Neural progenitor cell (in vitro differentiated cells): Measurements from ENCODE around the gene CLIC6. TPM values are rescaled to one million over a fixed set of nuclear protein-coding genes. Genes with fewer than 3 reads are reported as not detected.
"Not testable (repeated sequence)": the region's sequence is repeated elsewhere in the genome, so short reads cannot be mapped to it uniquely, and the experiment has no call there.

Experiments
- DNase-seq: peaks from one replicate; pipeline ENCODE4 v3.0.0-alpha.2; 2016; ENCODE audit warnings: low spot score
- H2AFZ ChIP-seq: fragments of 200-600 bp; sonication (generic); replicated peaks from 2 replicates; pipeline ENCODE4 v1.6.1; 2016; ENCODE audit warnings: antibody characterized with exemption
- H3F3A ChIP-seq: fragments of 200-600 bp; sonication (generic); 2 replicates; pipeline ENCODE4 v1.6.1; 2016; ENCODE audit warnings: antibody characterized with exemption, low read depth
- H3K27ac ChIP-seq: fragments of 200-600 bp; sonication (generic); 2 replicates; pipeline ENCODE4 v1.5.1; 2016; ENCODE audit warnings: mild to moderate bottlenecking
- H3K27me3 ChIP-seq: fragments of 200-600 bp; sonication (generic); 2 replicates; pipeline ENCODE4 v1.6.1; 2016; ENCODE audit warnings: mild to moderate bottlenecking, moderate library complexity
- H3K36me3 ChIP-seq: fragments of 200-600 bp; sonication (generic); 2 replicates; pipeline ENCODE4 v1.5.1; 2016
- H3K4me1 ChIP-seq: fragments of 200-600 bp; sonication (generic); 2 replicates; pipeline ENCODE4 v1.6.1; 2016; ENCODE audit warnings: mixed run types
- H3K4me2 ChIP-seq: fragments of 200-600 bp; sonication (generic); 2 replicates; pipeline ENCODE4 v1.6.1; 2016
- H3K4me3 ChIP-seq: fragments of 200-600 bp; sonication (generic); 2 replicates; pipeline ENCODE4 v1.5.1; 2016
- H3K79me2 ChIP-seq: fragments of 200-600 bp; sonication (generic); 2 replicates; pipeline ENCODE4 v1.6.1; 2016; ENCODE audit warnings: low read depth
- H3K9ac ChIP-seq: fragments of 200-600 bp; sonication (generic); 2 replicates; pipeline ENCODE4 v1.6.1; 2016
- H3K9me3 ChIP-seq: fragments of 200-600 bp; sonication (generic); 2 replicates; pipeline ENCODE4 v1.5.1; 2016; ENCODE audit warnings: low read depth
- H4K20me1 ChIP-seq: fragments of 200-600 bp; sonication (generic); 2 replicates; pipeline ENCODE4 v1.6.1; 2016; ENCODE audit warnings: low read depth
- H3K27ac Mint-ChIP-seq: 3 replicates; pipeline ENCODE4 v1.8.0; 2021; ENCODE audit warnings: mixed read lengths
- H3K27me3 Mint-ChIP-seq: 2 replicates; pipeline ENCODE4 v1.8.0; 2022; ENCODE audit warnings: low read depth, mild to moderate bottlenecking, inconsistent platforms, moderate library complexity, mixed read lengths; ENCODE audit not compliant: insufficient read depth
- H3K36me3 Mint-ChIP-seq: 3 replicates; pipeline ENCODE4 v1.8.0; 2021; ENCODE audit warnings: mixed read lengths
- H3K4me1 Mint-ChIP-seq: 3 replicates; pipeline ENCODE4 v1.8.0; 2021; ENCODE audit warnings: mixed read lengths
- H3K4me3 Mint-ChIP-seq: 3 replicates; pipeline ENCODE4 v1.8.0; 2021; ENCODE audit warnings: mild to moderate bottlenecking, moderate library complexity, mixed read lengths
- H3K9me3 Mint-ChIP-seq: 3 replicates; pipeline ENCODE4 v1.8.0; 2020; ENCODE audit warnings: mixed read lengths
- CTCF ChIP-seq: fragments of 200-600 bp; sonication (generic); IDR thresholded peaks from 2 replicates; pipeline ENCODE4 v1.5.1; 2017; ENCODE audit warnings: antibody characterized with exemption, mild to moderate bottlenecking
- EZH2 ChIP-seq: fragments of 200-600 bp; sonication (generic); IDR thresholded peaks from 2 replicates; pipeline ENCODE4 v1.6.1; 2017; ENCODE audit warnings: antibody characterized with exemption, mild to moderate bottlenecking, moderate library complexity
- EZH2phosphoT487 ChIP-seq: fragments of 200-600 bp; sonication (generic); IDR thresholded peaks from 2 replicates; pipeline ENCODE4 v1.6.1; 2017; ENCODE audit warnings: antibody characterized with exemption
- total RNA-seq: library from RNA; depleted of rRNA; stranded (reverse); fragments of >200 nt; gene quantifications from 2 replicates; pipeline ENCODE4 v1.2.3, GENCODE V29; 2015; ENCODE audit warnings: low replicate concordance

Gene CLIC6
- total RNA-seq, 1 donor from 2014 or later: 0.15 TPM

- Mint-ChIP-seq H3K36me3 (no peaks in the 10 kb centered on the region), H3K27ac (no peak overlapping the region), H3K9me3 (peaks cover 9% of the 10 kb centered on the region), H3K4me3 (peak overlapping the region; percentile 27), H3K4me1 (peaks cover 22% of the 10 kb centered on the region), H3K27me3 (peaks cover 38% of the 10 kb centered on the region)
- Histone ChIP-seq H3K4me3 (no peak overlapping the region), H3K9ac (no peak overlapping the region), H3K27ac (no peak overlapping the region), H3K4me2 (no peak overlapping the region), H3K36me3 (no peaks in the 10 kb centered on the region), H3K27me3 (peaks cover 84% of the 10 kb centered on the region), H3K4me1 (peaks cover 15% of the 10 kb centered on the region), H3F3A (peaks cover 11% of the 10 kb centered on the region), H2AFZ (no peak overlapping the region), H3K9me3 (no peaks in the 10 kb centered on the region), H4K20me1 (no peaks in the 10 kb centered on the region), H3K79me2 (no peaks in the 10 kb centered on the region)
- TF ChIP-seq EZH2phosphoT487 (no peak), EZH2 (no peak), CTCF (no peak)
- DNase-seq: no peak
Observed at GRCh38 chr21:34667761-34668160, 1.0 kb upstream of the CLIC6 start.

GRCh38 chr21:34669149-34669879 is 520 bp downstream of the CLIC6 start:
- H3K27me3 ChIP-seq: peaks cover 84% of the 10 kb centered on the region
- peak overlapping the region; percentile 93 for H2AFZ ChIP-seq
- H3K79me2 ChIP-seq: no peaks in the 10 kb centered on the region
- H3K4me3 Mint-ChIP-seq: peak overlapping the region; percentile 83
- H3K4me2 ChIP-seq: peak overlapping the region; percentile 96
- H3K9ac ChIP-seq: no peak overlapping the region
- H3K9me3 ChIP-seq: no peaks in the 10 kb centered on the region
- no peaks in the 10 kb centered on the region for H3K36me3 ChIP-seq
- TF ChIP-seq EZH2phosphoT487 (peak; percentile 89), CTCF (no peak), EZH2 (peak; percentile 96)
- H4K20me1 ChIP-seq: no peaks in the 10 kb centered on the region
- peaks cover 40% of the 10 kb centered on the region for H3K27me3 Mint-ChIP-seq
- H3K4me1 ChIP-seq: peaks cover 15% of the 10 kb centered on the region
- peaks cover 6% of the 10 kb centered on the region for H3K9me3 Mint-ChIP-seq
- H3F3A ChIP-seq: peaks cover 11% of the 10 kb centered on the region
- H3K4me3 ChIP-seq: peak overlapping the region; percentile 65
- peak; percentile 57 for DNase-seq
- H3K36me3 Mint-ChIP-seq: no peaks in the 10 kb centered on the region
- H3K27ac ChIP-seq: no peak overlapping the region
- H3K4me1 Mint-ChIP-seq: peaks cover 24% of the 10 kb centered on the region
- no peak overlapping the region for H3K27ac Mint-ChIP-seq

- H3K4me1 ChIP-seq: peaks cover 17% of the 10 kb centered on the region
- peaks cover 84% of the 10 kb centered on the region for H3K27me3 ChIP-seq
- H2AFZ ChIP-seq: peak overlapping the region; percentile 93
- H3K27me3 Mint-ChIP-seq: peaks cover 39% of the 10 kb centered on the region
- peak overlapping the region; percentile 83 for H3K4me3 Mint-ChIP-seq
- H3K36me3 Mint-ChIP-seq, H3K27ac ChIP-seq, H3K36me3 ChIP-seq, H3K27ac Mint-ChIP-seq, H4K20me1 ChIP-seq, H3K9me3 ChIP-seq, DNase-seq, H3K79me2 ChIP-seq, H3K9me3 Mint-ChIP-seq, H3K9ac ChIP-seq: not testable (repeated sequence)
- peak overlapping the region; percentile 96 for H3K4me2 ChIP-seq
- H3K4me1 Mint-ChIP-seq: peaks cover 24% of the 10 kb centered on the region
- TF ChIP-seq EZH2 (peak; percentile 85), EZH2phosphoT487 (peak; percentile 60)
- H3K4me3 ChIP-seq: peak overlapping the region; percentile 65
- H3F3A ChIP-seq: peaks cover 11% of the 10 kb centered on the region
Observed at GRCh38 chr21:34669880-34670219, 1.1 kb downstream of the CLIC6 start.
